ENCODE measurements around the gene RAD23A. TPM values are rescaled to one million over a fixed set of nuclear protein-coding genes. Genes with fewer than 3 reads are reported as not detected.

Gene RAD23A
- total RNA-seq, 1 donor from 2014 or later = 40.6 TPM

GRCh38 chr19:12979974-12980373 is 34.3 kb downstream of the RAD23A start:
- FAIRE-seq = no peak
- no peak for TF ChIP-seq EZH2 (IDR thresholded peaks at IDR 0.05; ENCODE audit: insufficient read depth, low read length)
- no peak for TF ChIP-seq CTCF (IDR thresholded peaks at IDR 0.05; ENCODE audit: insufficient read depth, low read depth, low read length)
- no peaks in the 10 kb centered on the region for H3K27me3 ChIP-seq (ENCODE audit: insufficient read depth, low read length)

GRCh38 chr19:12982648-12983047 is 37.0 kb downstream of the RAD23A start:
- Histone ChIP-seq H3K27me3 (ENCODE audit: insufficient read depth, low read length) (no peaks in the 10 kb centered on the region), H2AFZ (ENCODE audit: low read depth, low read length) (no peak overlapping the region), H3K9me3 (ENCODE audit: insufficient read depth, low read depth, low read length) (no peaks in the 10 kb centered on the region), H3K4me3 (ENCODE audit: insufficient read depth, low read depth, low read length) (no peak overlapping the region), H3K4me1 (ENCODE audit: insufficient read depth, low read length) (peaks cover 18% of the 10 kb centered on the region), H3K9ac (ENCODE audit: low read length) (no peak overlapping the region), H3K79me2 (ENCODE audit: insufficient read depth, low read length) (no peaks in the 10 kb centered on the region), H4K20me1 (ENCODE audit: insufficient read depth, low read length) (no peaks in the 10 kb centered on the region), H3K4me2 (ENCODE audit: low read length) (no peak overlapping the region), H3K36me3 (ENCODE audit: insufficient read depth, low read length) (no peaks in the 10 kb centered on the region), H3K27ac (ENCODE audit: low read depth, low read length) (no peak overlapping the region)
- Mint-ChIP-seq H3K27ac (ENCODE audit: unreplicated experiment) (no peak overlapping the region), H3K4me3 (ENCODE audit: unreplicated experiment) (no peak overlapping the region), H3K27me3 (ENCODE audit: low read depth, unreplicated experiment) (peaks cover 36% of the 10 kb centered on the region), H3K9me3 (ENCODE audit: unreplicated experiment) (no peaks in the 10 kb centered on the region), H3K36me3 (ENCODE audit: low read depth, unreplicated experiment) (peaks cover 2% of the 10 kb centered on the region), H3K4me1 (ENCODE audit: low read depth, unreplicated experiment) (peaks cover 2% of the 10 kb centered on the region)
- no peak for FAIRE-seq
- DNase-seq (ENCODE audit: low read depth) = no peak
- no peak for TF ChIP-seq CTCF (IDR thresholded peaks at IDR 0.05; ENCODE audit: insufficient read depth, low read depth, low read length)
- no peak for TF ChIP-seq EZH2 (IDR thresholded peaks at IDR 0.05; ENCODE audit: insufficient read depth, low read length)

More at GRCh38 chr19:12979974-12980373, 34.3 kb downstream of the RAD23A start:
- Mint-ChIP-seq H3K36me3 (ENCODE audit: low read depth, unreplicated experiment) (no peaks in the 10 kb centered on the region), H3K4me1 (ENCODE audit: low read depth, unreplicated experiment) (peaks cover 2% of the 10 kb centered on the region), H3K27me3 (ENCODE audit: low read depth, unreplicated experiment) (peaks cover 19% of the 10 kb centered on the region), H3K9me3 (ENCODE audit: unreplicated experiment) (no peaks in the 10 kb centered on the region), H3K27ac (ENCODE audit: unreplicated experiment) (no peak overlapping the region), H3K4me3 (ENCODE audit: unreplicated experiment) (no peak overlapping the region)
- Histone ChIP-seq H3K4me3 (ENCODE audit: insufficient read depth, low read depth, low read length) (no peak overlapping the region), H3K4me2 (ENCODE audit: low read length) (no peak overlapping the region), H3K9ac (ENCODE audit: low read length) (no peak overlapping the region), H3K4me1 (ENCODE audit: insufficient read depth, low read length) (peaks cover 8% of the 10 kb centered on the region), H3K79me2 (ENCODE audit: insufficient read depth, low read length) (no peaks in the 10 kb centered on the region), H3K27ac (ENCODE audit: low read depth, low read length) (no peak overlapping the region), H2AFZ (ENCODE audit: low read depth, low read length) (no peak overlapping the region), H4K20me1 (ENCODE audit: insufficient read depth, low read length) (no peaks in the 10 kb centered on the region), H3K36me3 (ENCODE audit: insufficient read depth, low read length) (no peaks in the 10 kb centered on the region), H3K9me3 (ENCODE audit: insufficient read depth, low read depth, low read length) (no peaks in the 10 kb centered on the region)
- DNase-seq (ENCODE audit: low read depth) = no peak

- no peaks in the 10 kb centered on the region for H3K9me3 Mint-ChIP-seq (ENCODE audit: unreplicated experiment)
- Histone ChIP-seq H3K27me3 (ENCODE audit: insufficient read depth, low read length) (no peaks in the 10 kb centered on the region), H3K4me1 (ENCODE audit: insufficient read depth, low read length) (peaks cover 18% of the 10 kb centered on the region), H3K27ac (ENCODE audit: low read depth, low read length) (peak overlapping the region; percentile 38), H4K20me1 (ENCODE audit: insufficient read depth, low read length) (no peaks in the 10 kb centered on the region), H3K9me3 (ENCODE audit: insufficient read depth, low read depth, low read length) (no peaks in the 10 kb centered on the region), H3K79me2 (ENCODE audit: insufficient read depth, low read length) (no peaks in the 10 kb centered on the region), H3K9ac (ENCODE audit: low read length) (peak overlapping the region; percentile 84), H3K36me3 (ENCODE audit: insufficient read depth, low read length) (no peaks in the 10 kb centered on the region), H2AFZ (ENCODE audit: low read depth, low read length) (peak overlapping the region; percentile 60), H3K4me3 (ENCODE audit: insufficient read depth, low read depth, low read length) (peak overlapping the region; percentile 48), H3K4me2 (ENCODE audit: low read length) (peak overlapping the region; percentile 97)
- peaks cover 35% of the 10 kb centered on the region for H3K27me3 Mint-ChIP-seq (ENCODE audit: low read depth, unreplicated experiment)
- H3K27ac Mint-ChIP-seq (ENCODE audit: unreplicated experiment) = no peak overlapping the region
- peaks cover 2% of the 10 kb centered on the region for H3K36me3 Mint-ChIP-seq (ENCODE audit: low read depth, unreplicated experiment)
- TF ChIP-seq EZH2 (IDR thresholded peaks at IDR 0.05; ENCODE audit: insufficient read depth, low read length) = no peak
- TF ChIP-seq CTCF (IDR thresholded peaks at IDR 0.05; ENCODE audit: insufficient read depth, low read depth, low read length) = no peak
- no peak for FAIRE-seq
- peaks cover 2% of the 10 kb centered on the region for H3K4me1 Mint-ChIP-seq (ENCODE audit: low read depth, unreplicated experiment)
- no peak for DNase-seq (ENCODE audit: low read depth)
- H3K4me3 Mint-ChIP-seq (ENCODE audit: unreplicated experiment) = no peak overlapping the region
These were observed 37.4 kb downstream of the RAD23A start for GRCh38 chr19:12983091-12983490.

All from astrocyte (in vitro differentiated cells and primary cell).